ENCODE data around the gene MRGPRX4. TPM values are rescaled to one million over a fixed set of nuclear protein-coding genes. Genes with fewer than 3 reads are reported as not detected.

The MRGPRX4 gene
- polyA plus RNA-seq, 3 donors = not detected

- DNase-seq (ENCODE audit: low read depth in 3 of 3, low spot score in 2 of 3) = no peak
These were observed 32.1 kb downstream of the MRGPRX4 start for GRCh38 chr11:18204771-18205170.

- DNase-seq (ENCODE audit: low read depth in 3 of 3, low spot score in 2 of 3) = no peak
These were observed 36.4 kb downstream of the MRGPRX4 start for GRCh38 chr11:18209058-18209457.

DNA sequence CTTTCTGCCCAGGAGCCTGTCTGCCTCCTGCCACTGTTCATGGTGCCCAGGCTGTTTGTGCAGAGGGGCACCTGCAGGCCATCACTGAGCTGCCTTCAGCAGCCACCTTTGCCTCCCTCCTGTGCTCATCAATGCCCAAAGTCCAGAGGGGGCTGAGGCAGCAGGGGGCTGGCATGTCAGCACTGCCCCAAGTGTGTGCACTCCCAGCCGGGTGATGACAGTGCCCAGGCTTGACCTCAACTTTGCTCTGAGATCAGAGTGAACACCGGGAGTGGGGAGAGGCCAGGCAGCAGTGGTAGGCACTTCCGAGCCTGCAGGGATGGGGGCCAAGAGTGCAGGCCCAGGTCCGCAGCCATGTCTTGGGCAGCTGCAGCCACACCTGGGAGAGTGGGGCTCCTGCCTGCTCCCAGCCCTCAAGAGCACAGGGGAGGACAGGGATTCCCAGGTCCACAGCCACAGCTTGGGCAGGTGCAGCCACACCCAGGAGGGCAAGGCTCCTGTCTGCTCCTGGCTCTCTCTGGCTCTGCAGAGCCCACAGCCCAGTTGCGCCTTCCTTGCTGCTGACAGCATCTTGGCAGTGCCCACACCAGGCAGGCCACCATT, 48.7 kb downstream of the MRGPRX4 start:
- no peak for DNase-seq (ENCODE audit: low read depth in 3 of 3, low spot score in 2 of 3)

GRCh38 chr11:18222814-18223421, 50.3 kb downstream of the MRGPRX4 start:
- DNase-seq (ENCODE audit: low read depth in 3 of 3, low spot score in 2 of 3) = no peak

Other genes starting within 250 kb of the MRGPRX4 start
- gene SERGEF, start 159.8 kb upstream of the MRGPRX4 start, polyA plus RNA-seq (ENCODE audit: insufficient read length in 3 of 3) = 10 to 100 TPM; 18.0 to 22.1 (median 18.8) TPM
- under 1 TPM; 0.39 to 0.48 (median 0.47) TPM for gene TPH1, start 126.6 kb upstream of the MRGPRX4 start, polyA plus RNA-seq (ENCODE audit: insufficient read length in 3 of 3)
- 10 to 100 TPM; 25.0 to 27.8 (median 26.6) TPM for gene SAAL1, start 66.8 kb upstream of the MRGPRX4 start, polyA plus RNA-seq (ENCODE audit: insufficient read length in 3 of 3)
- not detected for gene MRGPRX3, start 40.3 kb upstream of the MRGPRX4 start, polyA plus RNA-seq (ENCODE audit: insufficient read length in 3 of 3)
- not detected for gene SAA4, start 64.0 kb downstream of the MRGPRX4 start, polyA plus RNA-seq (ENCODE audit: insufficient read length in 3 of 3)
- gene SAA2, start 75.8 kb downstream of the MRGPRX4 start, polyA plus RNA-seq (ENCODE audit: insufficient read length in 3 of 3) = under 1 TPM in 1 of 3 donors, not detected in 2; 0.15 TPM
- gene SAA1, start 93.4 kb downstream of the MRGPRX4 start, polyA plus RNA-seq (ENCODE audit: insufficient read length in 3 of 3) = not detected
- gene HPS5, start 149.3 kb downstream of the MRGPRX4 start, polyA plus RNA-seq (ENCODE audit: insufficient read length in 3 of 3) = 10 to 100 TPM; 22.9 to 23.2 (median 23.1) TPM
- gene GTF2H1, start 149.7 kb downstream of the MRGPRX4 start, polyA plus RNA-seq (ENCODE audit: insufficient read length in 3 of 3) = 10 to 100 TPM; 55.2 to 57.7 (median 55.3) TPM
- gene LDHA, start 221.7 kb downstream of the MRGPRX4 start, polyA plus RNA-seq (ENCODE audit: insufficient read length in 3 of 3) = 100 to 1,000 TPM; 273 to 313 (median 277) TPM
- gene LDHC, start 239.5 kb downstream of the MRGPRX4 start, polyA plus RNA-seq (ENCODE audit: insufficient read length in 3 of 3) = 1 to 10 TPM in 1 of 3 donors, under 1 TPM in 1, not detected in 1; 0.21 to 1.5 TPM

All from right renal cortex interstitium (tissue), 3 donors.